Activated CD4-positive, alpha-beta T cell treated with anti-CD3 and anti-CD28 coated beads, Interleukin-2, amount 10 ng/mL, durations not matched to agents 7 days and 5 days (primary cell): ENCODE results near the gene CEACAM16. TPM values are rescaled to one million over a fixed set of nuclear protein-coding genes. Genes with fewer than 3 reads are reported as not detected.
"Not testable (repeated sequence)": the region's sequence is repeated elsewhere in the genome, so short reads cannot be mapped to it uniquely, and the experiment has no call there.

Experiments used
- CTCF ChIA-PET: fragments of 350-600 bp; sonication (Branson Sonifier 250); formaldehyde crosslinking; loops from one replicate; lab custom pipeline; 2021; ENCODE audit warnings: antibody characterized with exemption; lab: Charles Lee
- POLR2A ChIA-PET: fragments of 350-600 bp; sonication (Branson Sonifier 250); formaldehyde crosslinking; loops from one replicate; lab custom pipeline; 2021; ENCODE audit warnings: antibody characterized with exemption; lab: Charles Lee
- DNase-seq: peaks from one replicate; pipeline ENCODE4 v3.0.0-alpha.2; 2020
- H3K27ac Mint-ChIP-seq: one replicate; pipeline ENCODE4 v1.8.0; 2021; ENCODE audit warnings: mild to moderate bottlenecking, moderate library complexity, mixed read lengths
- H3K27me3 Mint-ChIP-seq: one replicate; pipeline ENCODE4 v1.8.0; 2021; ENCODE audit warnings: mixed read lengths
- H3K36me3 Mint-ChIP-seq: one replicate; pipeline ENCODE4 v1.8.0; 2021; ENCODE audit warnings: low read depth, mixed read lengths
- H3K4me1 Mint-ChIP-seq: one replicate; pipeline ENCODE4 v1.8.0; 2021; ENCODE audit warnings: mixed read lengths
- H3K4me3 Mint-ChIP-seq: one replicate; pipeline ENCODE4 v1.8.0; 2021; ENCODE audit warnings: mild to moderate bottlenecking, moderate library complexity, mixed read lengths
- H3K9me3 Mint-ChIP-seq: one replicate; pipeline ENCODE4 v1.8.0; 2021; ENCODE audit warnings: mixed read lengths
- total RNA-seq, 2 experiments: library from RNA; stranded (reverse); gene quantifications; one replicate each; pipeline ENCODE4 v1.2.3, GENCODE V29; 2021

Gene CEACAM16
- total RNA-seq, 2 experiments from 2014 or later = not detected

DNA sequence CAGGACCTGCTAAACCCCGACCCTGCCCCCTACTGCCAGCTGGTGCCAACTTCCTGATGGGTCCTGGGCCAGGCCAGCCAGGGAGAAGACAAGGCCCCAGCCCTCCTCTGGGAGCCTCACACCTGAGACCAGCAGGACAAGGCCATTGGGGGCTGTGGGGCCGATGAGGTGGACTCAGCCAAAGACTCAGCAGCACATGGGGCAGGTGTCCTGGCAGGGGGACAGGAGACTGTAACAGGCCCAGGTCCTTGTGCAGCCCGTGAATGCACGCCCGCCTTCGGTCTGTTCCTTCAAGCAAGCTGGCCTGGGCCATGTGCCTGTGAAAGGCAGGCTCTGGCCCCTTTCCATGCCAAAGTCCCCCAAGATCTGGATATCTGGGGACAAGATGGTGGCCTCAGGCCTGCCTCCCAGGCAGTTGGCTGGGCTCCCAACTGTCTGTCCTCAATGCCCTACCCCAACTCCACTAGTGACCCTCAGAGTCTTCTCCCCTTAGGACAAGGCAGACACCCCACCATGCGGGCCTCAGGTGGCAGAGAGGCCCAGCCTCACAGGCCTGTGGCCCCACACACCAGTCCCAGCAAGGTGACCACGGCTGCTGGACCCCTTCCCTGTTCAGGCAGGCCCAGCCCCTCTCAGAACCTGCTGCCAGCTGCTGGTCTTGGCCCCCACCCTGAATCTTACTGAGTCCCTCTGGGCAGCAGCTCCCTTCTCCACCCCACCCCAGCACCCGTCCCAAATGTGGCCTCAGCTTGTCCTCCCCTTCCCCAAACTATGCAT is 15.3 kb upstream of the CEACAM16 start:
- Mint-ChIP-seq H3K27ac (no peak overlapping the region), H3K4me1 (peaks cover 9% of the 10 kb centered on the region)

DNA sequence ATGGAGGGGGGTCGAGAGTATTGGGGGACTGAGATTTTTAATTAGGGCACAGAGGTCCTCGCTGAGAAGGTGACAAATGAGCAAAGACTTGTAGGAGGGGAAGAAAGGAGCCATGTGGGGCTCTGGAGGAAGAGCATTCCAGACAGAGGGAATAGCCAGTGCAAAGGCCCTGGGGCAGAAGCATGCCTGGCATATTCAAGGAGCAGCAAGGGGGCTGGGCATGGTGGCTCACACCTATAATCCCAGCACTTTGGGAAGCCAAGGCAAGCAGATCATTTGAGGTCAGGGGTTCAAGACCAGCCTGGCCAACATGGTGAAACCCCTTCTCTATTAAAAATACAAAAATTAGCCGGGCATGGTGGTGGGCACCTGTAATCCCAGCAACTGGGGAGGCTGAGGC is 14.6 kb upstream of the CEACAM16 start:
- H3K27me3 Mint-ChIP-seq = peaks cover 10% of the 10 kb centered on the region
- H3K4me3 Mint-ChIP-seq, H3K36me3 Mint-ChIP-seq, H3K9me3 Mint-ChIP-seq, DNase-seq, POLR2A ChIA-PET, H3K27ac Mint-ChIP-seq: not testable (repeated sequence)
- CTCF ChIA-PET = interaction anchor here (0.6 to 1.0 kb wide), 2 partner anchors 40 to 82 kb away, joined by 3 read pairs; no protein-coding TSS in a partner anchor
- peaks cover 13% of the 10 kb centered on the region for H3K4me1 Mint-ChIP-seq

More for the DNA sequence above, 15.3 kb upstream of the CEACAM16 start:
- CTCF ChIA-PET = interaction anchor here (0.6 to 1.0 kb wide), 3 partner anchors 41 to 220 kb away, joined by 3 to 4 read pairs (median 3); no protein-coding TSS in a partner anchor
- H3K36me3 Mint-ChIP-seq = no peaks in the 10 kb centered on the region
- H3K9me3 Mint-ChIP-seq = no peaks in the 10 kb centered on the region
- no peak for DNase-seq
- peaks cover 10% of the 10 kb centered on the region for H3K27me3 Mint-ChIP-seq
- POLR2A ChIA-PET = no interaction called here
- H3K4me3 Mint-ChIP-seq = no peak overlapping the region

DNA sequence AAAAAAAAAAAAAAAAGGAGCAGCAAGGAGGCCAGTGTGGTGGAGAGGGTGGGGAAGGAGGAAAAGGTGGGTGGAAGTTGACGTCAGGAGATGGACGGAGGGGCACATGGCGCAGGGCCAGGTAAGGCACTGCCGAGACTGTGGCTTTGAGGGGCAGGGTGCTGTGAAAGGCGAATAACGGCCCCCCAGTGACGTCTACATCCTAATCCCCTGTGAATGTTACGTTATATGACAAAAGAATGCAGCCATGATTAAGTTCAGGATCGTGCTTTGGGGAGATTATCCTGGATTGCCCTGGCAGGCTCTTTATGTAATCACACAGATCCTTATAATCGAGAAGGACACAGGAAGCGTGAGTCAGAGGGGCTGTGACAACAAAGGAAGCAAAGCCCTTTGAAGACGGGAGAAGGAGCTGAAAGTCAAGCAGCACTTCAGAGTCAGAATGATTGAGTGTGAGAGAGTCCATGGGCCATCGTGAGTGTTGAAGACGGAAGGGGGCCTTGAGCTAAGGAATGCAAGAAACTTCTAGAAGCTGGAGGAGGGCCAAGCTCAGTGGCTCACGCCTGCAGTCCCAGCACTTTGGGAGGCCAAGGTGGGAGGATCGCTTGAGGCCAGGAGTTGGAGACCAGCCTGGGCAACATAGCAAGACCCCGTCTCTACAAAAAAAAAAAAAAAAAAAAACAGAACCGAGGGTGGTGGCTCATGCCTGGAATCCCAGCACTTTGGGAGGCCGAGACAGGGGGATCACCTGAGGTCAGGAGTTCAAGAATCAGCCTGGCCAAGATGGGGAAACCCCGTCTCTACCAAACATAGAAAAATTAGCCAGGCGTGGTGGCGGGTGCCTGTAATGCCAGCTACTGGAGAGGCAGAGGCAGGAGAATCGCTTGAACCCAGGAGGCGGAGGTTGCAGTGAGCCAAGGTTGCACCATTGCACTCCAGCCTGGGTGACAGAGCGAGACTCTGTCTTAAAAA is 13.8 kb upstream of the CEACAM16 start:
- ChIA-PET POLR2A (no interaction called here), CTCF (interaction anchor here (0.6 kb wide), 1 partner anchor 22 kb away, joined by 3 read pairs; no protein-coding TSS in a partner anchor)
- peaks cover 10% of the 10 kb centered on the region for H3K27me3 Mint-ChIP-seq
- no peak overlapping the region for H3K4me3 Mint-ChIP-seq
- H3K4me1 Mint-ChIP-seq = peaks cover 20% of the 10 kb centered on the region
- H3K36me3 Mint-ChIP-seq = no peaks in the 10 kb centered on the region
- no peaks in the 10 kb centered on the region for H3K9me3 Mint-ChIP-seq
- DNase-seq = peak; percentile 12
- no peak overlapping the region for H3K27ac Mint-ChIP-seq

DNA sequence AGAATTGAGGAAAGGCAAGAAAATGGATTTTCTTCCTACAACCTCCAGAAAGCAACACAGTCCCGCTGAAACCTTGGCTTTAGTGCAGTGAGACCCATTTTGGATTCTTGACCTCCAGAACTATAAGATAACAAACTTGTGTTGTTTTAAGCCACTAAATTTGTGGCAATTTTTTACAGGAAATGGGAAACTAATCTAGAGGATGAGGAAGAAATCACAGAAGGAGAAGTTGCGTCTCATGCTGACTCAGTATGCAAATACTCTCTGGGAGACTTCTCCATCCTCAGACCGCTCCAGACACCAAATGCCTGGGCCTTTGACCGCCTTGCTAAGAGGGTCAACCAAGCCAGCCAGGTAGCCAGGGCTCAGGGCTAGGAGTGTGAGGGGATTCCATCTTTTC is 13.1 kb upstream of the CEACAM16 start:
- DNase-seq = no peak
- no peak overlapping the region for H3K4me3 Mint-ChIP-seq
- peaks cover 20% of the 10 kb centered on the region for H3K4me1 Mint-ChIP-seq
- no peaks in the 10 kb centered on the region for H3K36me3 Mint-ChIP-seq
- ChIA-PET CTCF (interaction anchor here (0.6 kb wide), 2 partner anchors 10 to 22 kb away, joined by 3 read pairs; no protein-coding TSS in a partner anchor), POLR2A (no interaction called here)
- no peak overlapping the region for H3K27ac Mint-ChIP-seq
- H3K27me3 Mint-ChIP-seq = peaks cover 10% of the 10 kb centered on the region
- H3K9me3 Mint-ChIP-seq = no peaks in the 10 kb centered on the region

DNA sequence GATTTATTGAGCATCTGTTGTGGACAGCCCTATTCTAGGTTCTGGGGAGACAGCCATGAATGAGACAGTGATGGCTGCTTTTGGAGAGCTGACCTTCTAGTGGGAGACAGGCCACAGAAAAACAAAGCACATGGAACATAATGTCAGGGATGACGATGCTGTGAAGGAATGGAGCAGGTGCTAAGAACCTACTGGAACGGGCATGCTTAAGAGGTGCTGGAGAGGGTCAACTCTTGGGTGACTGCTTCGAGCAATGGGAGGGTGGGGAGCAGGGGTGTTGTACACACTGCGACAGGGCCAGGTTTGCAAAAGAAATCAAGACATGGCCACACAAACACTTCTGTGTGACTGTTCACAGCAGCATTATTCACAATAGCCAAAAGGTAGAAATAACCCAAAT is 12.1 kb upstream of the CEACAM16 start:
- no peak for DNase-seq
- Mint-ChIP-seq H3K36me3 (no peaks in the 10 kb centered on the region), H3K4me3 (no peak overlapping the region), H3K4me1 (peaks cover 24% of the 10 kb centered on the region), H3K27me3 (peaks cover 10% of the 10 kb centered on the region), H3K27ac (no peak overlapping the region), H3K9me3 (no peaks in the 10 kb centered on the region)
- POLR2A ChIA-PET = no interaction called here
- CTCF ChIA-PET = interaction anchor here (0.6 to 4.1 kb wide), 2 partner anchors 37 to 83 kb away, joined by 3 to 25 read pairs; no protein-coding TSS in a partner anchor

DNA sequence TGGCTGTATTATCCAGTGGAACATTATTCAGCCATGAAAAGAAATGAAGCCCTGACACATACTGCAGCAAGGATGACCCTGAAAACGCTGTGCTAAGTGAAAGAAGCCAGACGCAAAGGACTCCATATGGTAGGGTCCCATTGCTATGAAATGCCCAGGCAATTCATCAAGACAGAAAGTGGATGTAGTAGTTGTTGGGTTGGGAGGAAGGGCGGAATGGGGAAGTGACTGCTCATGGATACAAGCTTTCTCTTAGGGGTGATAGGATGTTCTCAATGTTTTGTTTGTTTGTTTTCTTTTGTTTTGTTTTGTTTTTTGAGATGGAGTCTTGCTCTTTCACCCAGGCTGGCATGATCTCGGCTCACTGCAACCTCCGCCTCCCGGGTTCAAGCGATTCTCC is 11.1 kb upstream of the CEACAM16 start:
- peaks cover 34% of the 10 kb centered on the region for H3K4me1 Mint-ChIP-seq
- ChIA-PET CTCF (interaction anchor here (0.8 to 4.1 kb wide), 3 partner anchors 36 to 95 kb away, joined by 3 to 25 read pairs (median 3); no protein-coding TSS in a partner anchor), POLR2A (no interaction called here)
- H3K9me3 Mint-ChIP-seq = no peaks in the 10 kb centered on the region
- H3K4me3 Mint-ChIP-seq = no peak overlapping the region
- H3K27ac Mint-ChIP-seq = no peak overlapping the region
- DNase-seq = no peak
- H3K36me3 Mint-ChIP-seq = no peaks in the 10 kb centered on the region
- H3K27me3 Mint-ChIP-seq = peaks cover 10% of the 10 kb centered on the region

DNA sequence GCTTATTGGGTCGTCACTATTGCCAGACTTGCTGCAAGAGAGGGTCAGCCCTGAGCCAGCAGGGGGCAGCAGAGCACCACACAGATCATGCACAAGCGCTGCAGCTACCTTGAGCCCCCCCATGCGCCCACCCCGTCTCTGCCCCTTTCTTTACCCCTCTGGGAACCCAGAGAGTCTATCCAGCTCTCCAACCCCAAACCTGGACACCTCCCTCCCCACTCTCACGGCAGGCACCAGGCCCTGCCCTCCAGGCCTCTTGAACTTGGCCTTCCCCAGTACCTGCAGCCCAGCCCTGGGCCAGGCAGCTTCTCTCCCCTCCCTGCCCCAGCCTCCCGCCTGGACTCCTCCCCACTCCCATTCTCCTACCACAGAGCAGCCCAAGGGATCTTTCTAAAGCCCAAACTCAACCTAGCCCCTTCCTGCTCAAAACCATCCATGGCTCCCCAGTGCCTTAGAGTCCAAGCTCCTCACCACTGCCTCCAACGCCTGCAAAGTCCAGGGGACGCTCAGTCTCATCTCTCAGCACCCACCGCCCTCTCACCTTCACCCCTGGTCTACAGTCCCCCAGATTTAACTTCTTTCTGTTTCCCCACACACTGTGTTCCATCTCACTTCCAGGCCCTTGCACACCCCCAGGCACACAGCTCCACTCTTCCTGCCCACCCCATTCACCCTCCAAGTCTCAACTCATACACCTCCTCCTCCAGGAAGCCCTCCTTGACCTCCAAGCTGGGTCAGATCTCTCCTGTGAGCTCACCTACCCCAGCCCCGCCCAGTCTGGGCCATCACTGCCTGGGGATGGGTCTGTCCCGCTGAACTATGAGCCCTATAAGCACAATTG is 9.4 kb upstream of the CEACAM16 start:
- peak; percentile 80 for DNase-seq
- Mint-ChIP-seq H3K4me1 (peaks cover 36% of the 10 kb centered on the region), H3K27me3 (peaks cover 13% of the 10 kb centered on the region), H3K36me3 (no peaks in the 10 kb centered on the region), H3K9me3 (no peaks in the 10 kb centered on the region), H3K4me3 (no peak overlapping the region), H3K27ac (peak overlapping the region; percentile 17)
- ChIA-PET CTCF (interaction anchor here (0.6 to 4.1 kb wide), 15 partner anchors 9 to 454 kb away, joined by 3 to 34 read pairs (median 4); partner anchors contain the start of gene NECTIN2), POLR2A (no interaction called here)

DNA sequence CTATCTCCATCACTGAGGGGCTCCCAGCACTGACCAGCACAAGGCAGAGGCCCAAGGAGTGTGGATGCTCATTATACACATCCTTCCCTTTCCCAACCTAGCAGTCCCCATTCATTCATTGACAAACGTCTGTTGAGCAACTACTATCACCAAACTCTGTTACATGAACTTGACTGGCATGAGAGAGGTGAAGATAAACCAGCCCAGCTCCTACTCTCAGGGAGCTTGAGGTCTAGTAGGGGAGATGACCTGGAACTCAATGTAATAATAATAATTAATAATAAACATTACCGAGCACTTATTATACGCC is 8.9 kb upstream of the CEACAM16 start:
- ChIA-PET POLR2A (no interaction called here), CTCF (interaction anchor here (0.6 to 4.1 kb wide), 14 partner anchors 10 to 310 kb away, joined by 3 to 34 read pairs (median 4); partner anchors contain the start of gene NECTIN2)
- peaks cover 31% of the 10 kb centered on the region for H3K4me1 Mint-ChIP-seq
- no peak overlapping the region for H3K27ac Mint-ChIP-seq
- H3K4me3 Mint-ChIP-seq = no peak overlapping the region
- H3K9me3 Mint-ChIP-seq = no peaks in the 10 kb centered on the region
- DNase-seq = no peak
- no peaks in the 10 kb centered on the region for H3K36me3 Mint-ChIP-seq
- peaks cover 13% of the 10 kb centered on the region for H3K27me3 Mint-ChIP-seq

DNA sequence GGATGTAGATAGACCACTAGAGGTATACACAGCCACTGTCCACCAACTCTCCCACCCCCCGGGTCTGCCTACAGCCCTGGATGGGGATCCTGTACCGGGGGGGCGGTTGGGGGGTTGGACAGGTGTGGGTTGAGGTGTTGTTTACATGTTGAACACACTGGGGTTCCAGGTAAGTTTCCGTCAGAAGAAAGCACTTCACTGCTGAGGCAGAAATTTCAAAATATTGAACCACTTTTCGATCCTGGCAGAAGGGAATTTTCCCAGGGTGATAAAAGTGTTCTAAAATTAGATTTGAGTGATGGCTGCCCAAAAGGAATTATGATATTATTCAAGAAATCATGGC is 6.6 kb upstream of the CEACAM16 start:
- Mint-ChIP-seq H3K4me1 (peaks cover 29% of the 10 kb centered on the region), H3K27me3 (peaks cover 18% of the 10 kb centered on the region), H3K9me3 (no peaks in the 10 kb centered on the region), H3K36me3 (no peaks in the 10 kb centered on the region), H3K27ac (peak overlapping the region; percentile 54), H3K4me3 (no peak overlapping the region)
- DNase-seq = no peak
- ChIA-PET CTCF (interaction anchor here (1.2 to 3.9 kb wide), 3 partner anchors 16 to 79 kb away, joined by 3 to 34 read pairs (median 4); no protein-coding TSS in a partner anchor), POLR2A (no interaction called here)

DNA sequence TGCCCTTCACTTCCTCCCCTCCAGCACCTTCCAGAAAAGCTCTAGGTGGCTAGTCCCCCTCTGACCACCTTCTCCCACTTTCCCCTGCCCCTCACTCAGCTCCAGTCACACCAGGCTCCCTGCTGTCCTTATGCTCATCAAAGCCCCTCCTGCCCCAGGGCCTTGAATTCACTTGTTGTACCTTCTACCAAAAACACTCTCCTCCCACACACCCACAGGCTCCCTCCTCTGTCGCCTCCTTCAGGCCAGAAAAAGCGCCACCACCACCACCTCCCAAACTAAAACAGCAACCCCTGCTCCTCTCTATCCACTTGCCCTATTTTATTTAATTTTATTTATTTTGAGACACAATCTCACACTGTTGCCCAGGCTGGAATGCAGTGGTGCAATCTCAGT is 4.8 kb upstream of the CEACAM16 start:
- Mint-ChIP-seq H3K27ac (no peak overlapping the region), H3K9me3 (no peaks in the 10 kb centered on the region), H3K27me3 (peaks cover 14% of the 10 kb centered on the region), H3K4me3 (no peak overlapping the region), H3K36me3 (no peaks in the 10 kb centered on the region), H3K4me1 (peaks cover 27% of the 10 kb centered on the region)
- ChIA-PET POLR2A (no interaction called here), CTCF (interaction anchor here (0.8 to 2.4 kb wide), 3 partner anchors 30 to 77 kb away, joined by 3 to 16 read pairs (median 3); no protein-coding TSS in a partner anchor)
- DNase-seq = peak; percentile 22

DNA sequence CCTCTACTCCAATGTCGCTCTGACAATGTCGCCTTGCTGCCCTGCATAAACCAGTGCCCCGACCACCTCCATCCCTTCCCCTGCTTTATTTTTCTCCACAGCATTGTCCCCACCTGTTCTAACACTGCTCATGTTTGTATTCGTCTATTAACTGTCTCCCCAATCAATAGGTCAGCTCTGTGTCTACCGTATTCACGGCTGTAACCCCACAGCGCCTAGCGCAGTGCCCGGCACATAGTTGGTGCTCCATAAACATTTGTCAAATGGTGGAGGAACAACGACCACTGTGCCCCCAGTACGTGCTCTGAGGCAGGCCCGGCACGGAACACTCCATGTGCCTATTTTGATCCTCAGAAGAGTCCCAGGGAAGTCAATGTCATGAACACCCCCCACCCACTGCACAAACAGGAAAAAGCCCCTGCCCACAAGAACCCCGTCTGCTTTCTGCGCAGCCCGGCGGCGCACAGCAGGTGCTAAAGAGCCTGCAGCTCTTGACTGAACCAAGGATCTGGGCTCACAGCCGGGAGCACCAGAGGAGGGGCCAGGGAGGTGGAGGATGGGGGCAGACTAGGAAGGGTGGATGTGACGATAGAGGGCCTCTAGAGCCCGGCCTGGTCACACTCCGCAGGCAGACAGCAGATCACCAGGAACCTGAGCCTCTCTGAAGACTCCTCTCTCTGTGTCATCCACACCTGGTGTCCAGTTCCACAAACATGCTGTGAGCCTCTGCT is 1.8 kb upstream of the CEACAM16 start:
- ChIA-PET CTCF (interaction anchor here (1.0 to 1.2 kb wide), 2 partner anchors 26 to 74 kb away, joined by 3 to 5 read pairs; no protein-coding TSS in a partner anchor), POLR2A (no interaction called here)
- no peak for DNase-seq
- Mint-ChIP-seq H3K36me3 (no peaks in the 10 kb centered on the region), H3K4me3 (no peak overlapping the region), H3K4me1 (peaks cover 12% of the 10 kb centered on the region), H3K27me3 (peaks cover 14% of the 10 kb centered on the region), H3K27ac (no peak overlapping the region), H3K9me3 (no peaks in the 10 kb centered on the region)
